ENCODE data around the gene CDK7.
A peak's percentile ranks its signal among the peaks of the same experiment; 100 is the strongest.
"Not testable (repeated sequence)": the region's sequence is repeated elsewhere in the genome, so short reads cannot be mapped to it uniquely, and the experiment has no call there.

Gene CDK7

GRCh38 chr5:69237877-69238276 lies 3.2 kb downstream of the CDK7 start:
- DNase-seq (ENCODE audit: low read depth): no peak

GRCh38 chr5:69238760-69239251 lies 4.1 kb downstream of the CDK7 start:
- DNase-seq (ENCODE audit: low read depth): no peak

- DNase-seq (ENCODE audit: low read depth): no peak
These were observed 7.7 kb downstream of the CDK7 start for GRCh38 chr5:69242215-69242927.

- no peak for DNase-seq (ENCODE audit: low read depth)
These were observed 10.3 kb downstream of the CDK7 start for GRCh38 chr5:69245031-69245430.

- DNase-seq (ENCODE audit: low read depth): no peak
These were observed 13.3 kb downstream of the CDK7 start for GRCh38 chr5:69248019-69248418.

- no peak for DNase-seq (ENCODE audit: low read depth)
These were observed 15.9 kb downstream of the CDK7 start for GRCh38 chr5:69250593-69250992.

- no peak for DNase-seq (ENCODE audit: low read depth)
These were observed 17.8 kb downstream of the CDK7 start for GRCh38 chr5:69252437-69252836.

GRCh38 chr5:69255940-69256339 lies 21.3 kb downstream of the CDK7 start:
- DNase-seq (ENCODE audit: low read depth): not testable (repeated sequence)

- no peak for DNase-seq (ENCODE audit: low read depth)
These were observed 22.9 kb downstream of the CDK7 start for GRCh38 chr5:69257577-69257976.

- no peak for DNase-seq (ENCODE audit: low read depth)
These were observed 26.3 kb downstream of the CDK7 start for GRCh38 chr5:69261034-69261433.

GRCh38 chr5:69265931-69266330 lies 31.2 kb downstream of the CDK7 start:
- no peak for DNase-seq (ENCODE audit: low read depth)

- no peak for DNase-seq (ENCODE audit: low read depth)
These were observed 34.2 kb downstream of the CDK7 start for GRCh38 chr5:69268899-69269298.

GRCh38 chr5:69270840-69271239 lies 36.2 kb downstream of the CDK7 start:
- DNase-seq (ENCODE audit: low read depth): no peak

GRCh38 chr5:69271376-69271775 lies 36.7 kb downstream of the CDK7 start:
- peak; percentile 22 for DNase-seq (ENCODE audit: low read depth)

- no peak for DNase-seq (ENCODE audit: low read depth)
These were observed 40.9 kb downstream of the CDK7 start for GRCh38 chr5:69275563-69275962.

- peak; percentile 17 for DNase-seq (ENCODE audit: low read depth)
These were observed 41.9 kb downstream of the CDK7 start for GRCh38 chr5:69276422-69277174.

- DNase-seq (ENCODE audit: low read depth): no peak
These were observed 44.8 kb downstream of the CDK7 start for GRCh38 chr5:69279517-69279916.

GRCh38 chr5:69281114-69281513 lies 46.4 kb downstream of the CDK7 start:
- DNase-seq (ENCODE audit: low read depth): no peak

- no peak for DNase-seq (ENCODE audit: low read depth)
These were observed 49.5 kb downstream of the CDK7 start for GRCh38 chr5:69284203-69284602.

- DNase-seq (ENCODE audit: low read depth): no peak
These were observed 50.9 kb downstream of the CDK7 start for GRCh38 chr5:69285448-69286116.

- DNase-seq (ENCODE audit: low read depth): no peak
These were observed 53.4 kb downstream of the CDK7 start for GRCh38 chr5:69288069-69288468.

- DNase-seq (ENCODE audit: low read depth): no peak
These were observed 54.0 kb downstream of the CDK7 start for GRCh38 chr5:69288688-69289087.

- DNase-seq (ENCODE audit: low read depth): no peak
These were observed 57.6 kb downstream of the CDK7 start for GRCh38 chr5:69292306-69292705.
